Trophoblast cell (in vitro differentiated cells and primary cell): ENCODE data around the gene GRIK4.

ENCODE experiments used
- DNase-seq, 2 donors: peaks; one replicate each; pipeline ENCODE4 v3.0.0-alpha.2; 2016
- H2AFZ ChIP-seq: 2 replicates; pipeline ENCODE4 v1.6.1; 2013; ENCODE audit warnings: low read length, moderate library complexity, mild to moderate bottlenecking; ENCODE audit not compliant: insufficient read depth, poor library complexity
- H2AK5ac ChIP-seq: 2 replicates; pipeline ENCODE4 v1.6.1; 2013; ENCODE audit warnings: mild to moderate bottlenecking, low read length
- H2BK120ac ChIP-seq: 2 replicates; pipeline ENCODE4 v1.6.1; 2013; ENCODE audit warnings: low read length, mild to moderate bottlenecking, moderate library complexity; ENCODE audit not compliant: insufficient read depth, poor library complexity
- H2BK12ac ChIP-seq: 2 replicates; pipeline ENCODE4 v1.6.1; 2013; ENCODE audit warnings: mild to moderate bottlenecking, low read length, moderate library complexity
- H2BK5ac ChIP-seq: 2 replicates; pipeline ENCODE4 v1.6.1; 2013; ENCODE audit warnings: low read length, low read depth, moderate library complexity, mild to moderate bottlenecking; ENCODE audit not compliant: poor library complexity
- H3K14ac ChIP-seq: 2 replicates; pipeline ENCODE4 v1.6.1; 2013; ENCODE audit warnings: mild to moderate bottlenecking, low read length
- H3K18ac ChIP-seq: 2 replicates; pipeline ENCODE4 v1.6.1; 2013; ENCODE audit warnings: mild to moderate bottlenecking, low read length
- H3K23ac ChIP-seq: 2 replicates; pipeline ENCODE4 v1.6.1; 2013; ENCODE audit warnings: low read length
- H3K27ac ChIP-seq: 2 replicates; pipeline ENCODE4 v1.5.1; 2013; ENCODE audit warnings: low read depth, mild to moderate bottlenecking, inconsistent platforms, low read length, moderate library complexity
- H3K27me3 ChIP-seq: 2 replicates; pipeline ENCODE4 v1.6.1; 2013; ENCODE audit warnings: inconsistent platforms, mild to moderate bottlenecking, low read length, moderate library complexity; ENCODE audit not compliant: insufficient read depth
- H3K36me3 ChIP-seq, 2 experiments: 1 replicate in 1 of 2; 2 replicates in 1 of 2; pipeline ENCODE4 v1.6.1; 2013; ENCODE audit warnings: low read length in 2 of 2, mild to moderate bottlenecking in 2 of 2, moderate library complexity in 1 of 2; ENCODE audit not compliant: insufficient read depth in 2 of 2, control insufficient read depth in 1 of 2
- H3K4ac ChIP-seq: 2 replicates; pipeline ENCODE4 v1.6.1; 2013; ENCODE audit warnings: low read depth, mild to moderate bottlenecking, low read length, moderate library complexity
- H3K4me1 ChIP-seq, 2 experiments: 1 replicate in 1 of 2; 2 replicates in 1 of 2; pipeline ENCODE4 v1.6.1; 2013; ENCODE audit warnings: low read length in 2 of 2, mild to moderate bottlenecking in 2 of 2, moderate library complexity in 1 of 2; ENCODE audit not compliant: insufficient read depth in 2 of 2, control insufficient read depth in 1 of 2
- H3K4me2 ChIP-seq: 2 replicates; pipeline ENCODE4 v1.6.1; 2013; ENCODE audit warnings: inconsistent platforms, mild to moderate bottlenecking, low read length, moderate library complexity
- H3K4me3 ChIP-seq: 2 replicates; pipeline ENCODE4 v1.5.1; 2013; ENCODE audit warnings: mild to moderate bottlenecking, low read depth, low read length, inconsistent platforms
- H3K79me1 ChIP-seq: one replicate; pipeline ENCODE4 v1.6.1; 2013; ENCODE audit warnings: low read length
- H3K79me2 ChIP-seq: 2 replicates; pipeline ENCODE4 v1.6.1; 2013; ENCODE audit warnings: low read length, mild to moderate bottlenecking; ENCODE audit not compliant: control insufficient read depth, insufficient read depth, poor library complexity
- H3K9ac ChIP-seq: 2 replicates; pipeline ENCODE4 v1.6.1; 2013; ENCODE audit warnings: mild to moderate bottlenecking, low read length
- H3K9me3 ChIP-seq: 2 replicates; pipeline ENCODE4 v1.6.1; 2013; ENCODE audit warnings: low read depth, mild to moderate bottlenecking, control low read depth, inconsistent platforms, low read length; ENCODE audit not compliant: insufficient read depth
- H4K12ac ChIP-seq: 2 replicates; pipeline ENCODE4 v1.6.1; 2013; ENCODE audit warnings: low read depth, mild to moderate bottlenecking, low read length, moderate library complexity
- H4K8ac ChIP-seq: 2 replicates; pipeline ENCODE4 v1.6.1; 2013; ENCODE audit warnings: low read depth, mild to moderate bottlenecking, low read length, moderate library complexity
- H4K91ac ChIP-seq: one replicate; pipeline ENCODE4 v1.6.1; 2013; ENCODE audit warnings: low read depth, mild to moderate bottlenecking, low read length, moderate library complexity
- WGBS: extraction: QIAGEN DNeasy Blood & Tissue Kit; methylation state at CpG from one replicate; pipeline ENCODE4 v1.1.7; 2013; ENCODE audit warnings: missing lambda C conversion rate; ENCODE audit not compliant: insufficient read length, insufficient coverage; ENCODE audit errors: extremely low coverage; 5-methylcytosine and 5-hydroxymethylcytosine counted together

Gene GRIK4

GRCh38 chr11:120819003-120819402, 307.5 kb downstream of the GRIK4 start:
- no peaks in the 10 kb centered on the region for H3K27me3 ChIP-seq
- no peaks in the 10 kb centered on the region for H3K4me1 ChIP-seq
- no peak overlapping the region for H3K14ac ChIP-seq
- no peaks in the 10 kb centered on the region for H3K79me1 ChIP-seq
- no peak overlapping the region for H4K91ac ChIP-seq
- no CpG with 5 or more reads among the region's 7 CpGs for WGBS
- no peak overlapping the region for H2BK120ac ChIP-seq
- no peak for DNase-seq
- no peak overlapping the region for H3K9ac ChIP-seq
- no peak overlapping the region for H4K8ac ChIP-seq
- no peak overlapping the region for H3K23ac ChIP-seq
- H3K4ac ChIP-seq: no peak overlapping the region
- H3K4me3 ChIP-seq: no peak overlapping the region
- H3K27ac ChIP-seq: no peak overlapping the region
- H3K79me2 ChIP-seq: no peaks in the 10 kb centered on the region
- H2BK12ac ChIP-seq: no peak overlapping the region
- H4K12ac ChIP-seq: no peak overlapping the region
- no peak overlapping the region for H3K18ac ChIP-seq
- H2AK5ac ChIP-seq: no peak overlapping the region
- H2AFZ ChIP-seq: no peak overlapping the region
- no peak overlapping the region for H2BK5ac ChIP-seq
- H3K4me2 ChIP-seq: no peak overlapping the region
- H3K9me3 ChIP-seq: no peaks in the 10 kb centered on the region
- H3K36me3 ChIP-seq: no peaks in the 10 kb centered on the region

DNA sequence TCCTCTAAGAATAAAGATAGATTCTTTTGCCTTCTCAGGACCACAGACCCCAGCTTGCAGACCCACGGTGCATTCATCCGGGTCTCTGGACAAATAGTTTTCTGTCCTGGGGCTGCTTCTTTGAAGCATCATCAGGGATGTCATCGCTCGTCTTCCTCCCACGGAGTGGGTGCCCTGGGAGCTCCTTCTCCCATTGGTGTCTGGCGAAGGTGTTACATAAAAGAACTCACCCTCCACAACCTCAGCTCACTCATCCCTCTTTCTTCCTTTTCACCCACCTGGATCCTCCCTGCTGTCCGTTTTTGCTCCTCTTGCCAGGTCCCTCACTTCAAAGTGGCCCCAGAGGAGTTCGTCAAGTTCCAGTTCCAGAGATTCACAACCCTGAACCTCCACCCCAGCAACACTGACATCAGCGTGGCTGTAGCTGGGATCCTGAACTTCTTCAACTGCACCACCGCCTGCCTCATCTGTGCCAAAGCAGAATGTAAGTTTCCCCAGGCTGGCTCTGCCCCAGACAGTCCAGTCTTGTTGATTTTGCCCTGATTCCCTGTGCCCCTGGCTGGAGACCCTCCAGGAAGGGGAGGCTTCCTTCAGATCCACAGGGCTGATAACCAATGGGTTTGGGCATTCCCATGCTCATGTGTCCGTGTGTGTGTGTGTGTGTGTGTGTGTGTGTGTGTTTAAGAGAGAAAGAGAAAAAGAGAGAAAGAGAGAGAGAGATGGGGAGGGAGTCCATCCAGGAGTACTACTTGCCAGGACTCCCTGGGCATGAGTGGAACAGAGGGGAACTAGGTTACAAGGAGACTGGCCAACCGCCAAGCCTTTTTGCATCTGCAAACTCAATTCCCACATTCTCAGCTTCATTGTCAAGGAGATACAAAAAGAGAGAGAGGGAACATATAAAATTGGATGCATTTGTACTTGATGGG, 308.2 kb downstream of the GRIK4 start:
- no peaks in the 10 kb centered on the region for H3K4me1 ChIP-seq
- H3K9me3 ChIP-seq: no peaks in the 10 kb centered on the region
- no CpG with 5 or more reads among the region's 12 CpGs for WGBS
- no peaks in the 10 kb centered on the region for H3K27me3 ChIP-seq
- no peak overlapping the region for H3K4ac ChIP-seq
- no peaks in the 10 kb centered on the region for H3K79me1 ChIP-seq
- no peak overlapping the region for H2AK5ac ChIP-seq
- H3K36me3 ChIP-seq: no peaks in the 10 kb centered on the region
- no peak overlapping the region for H2AFZ ChIP-seq
- no peak overlapping the region for H3K23ac ChIP-seq
- no peak overlapping the region for H2BK120ac ChIP-seq
- no peak overlapping the region for H4K8ac ChIP-seq
- no peak overlapping the region for H3K4me2 ChIP-seq
- no peak overlapping the region for H2BK12ac ChIP-seq
- no peak overlapping the region for H4K12ac ChIP-seq
- H2BK5ac ChIP-seq: no peak overlapping the region
- H3K9ac ChIP-seq: no peak overlapping the region
- H4K91ac ChIP-seq: no peak overlapping the region
- H3K79me2 ChIP-seq: no peaks in the 10 kb centered on the region
- no peak overlapping the region for H3K27ac ChIP-seq
- H3K4me3 ChIP-seq: no peak overlapping the region
- no peak for DNase-seq
- H3K18ac ChIP-seq: no peak overlapping the region
- no peak overlapping the region for H3K14ac ChIP-seq

DNA sequence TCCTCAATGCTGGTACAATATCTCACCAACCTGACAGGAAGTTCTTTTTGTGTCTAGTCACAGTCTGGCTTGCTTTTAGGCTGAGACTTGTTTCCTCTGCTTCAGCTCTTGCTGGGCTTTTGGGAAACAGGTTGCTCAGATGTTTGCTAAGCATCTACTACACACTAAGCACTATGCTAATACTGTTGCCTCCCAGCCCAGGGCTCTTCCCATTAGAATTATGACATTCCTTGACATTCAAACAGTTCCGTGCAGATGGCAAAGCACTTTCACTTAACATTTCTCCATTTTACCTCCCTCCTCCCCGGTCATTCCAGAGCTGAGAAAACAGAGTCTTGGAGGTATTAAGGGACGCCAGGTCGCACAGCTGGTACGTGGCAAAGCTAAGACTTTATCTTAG, 311.6 kb downstream of the GRIK4 start:
- no CpG with 5 or more reads among the region's 5 CpGs for WGBS
- H3K4me2 ChIP-seq: no peak overlapping the region
- no peak overlapping the region for H2AK5ac ChIP-seq
- H3K27me3 ChIP-seq: no peaks in the 10 kb centered on the region
- no peak overlapping the region for H4K91ac ChIP-seq
- H3K4ac ChIP-seq: no peak overlapping the region
- H3K4me1 ChIP-seq: no peaks in the 10 kb centered on the region
- no peak overlapping the region for H2BK12ac ChIP-seq
- H3K9ac ChIP-seq: peak overlapping the region; percentile 19
- no peaks in the 10 kb centered on the region for H3K79me2 ChIP-seq
- no peak overlapping the region for H3K14ac ChIP-seq
- no peaks in the 10 kb centered on the region for H3K79me1 ChIP-seq
- no peak overlapping the region for H3K27ac ChIP-seq
- no peak overlapping the region for H2BK5ac ChIP-seq
- H3K36me3 ChIP-seq: no peaks in the 10 kb centered on the region
- DNase-seq: no peak
- no peak overlapping the region for H4K8ac ChIP-seq
- no peak overlapping the region for H3K23ac ChIP-seq
- no peak overlapping the region for H3K18ac ChIP-seq
- no peak overlapping the region for H3K4me3 ChIP-seq
- no peak overlapping the region for H2BK120ac ChIP-seq
- H3K9me3 ChIP-seq: peaks cover 2% of the 10 kb centered on the region
- no peak overlapping the region for H4K12ac ChIP-seq
- no peak overlapping the region for H2AFZ ChIP-seq

DNA sequence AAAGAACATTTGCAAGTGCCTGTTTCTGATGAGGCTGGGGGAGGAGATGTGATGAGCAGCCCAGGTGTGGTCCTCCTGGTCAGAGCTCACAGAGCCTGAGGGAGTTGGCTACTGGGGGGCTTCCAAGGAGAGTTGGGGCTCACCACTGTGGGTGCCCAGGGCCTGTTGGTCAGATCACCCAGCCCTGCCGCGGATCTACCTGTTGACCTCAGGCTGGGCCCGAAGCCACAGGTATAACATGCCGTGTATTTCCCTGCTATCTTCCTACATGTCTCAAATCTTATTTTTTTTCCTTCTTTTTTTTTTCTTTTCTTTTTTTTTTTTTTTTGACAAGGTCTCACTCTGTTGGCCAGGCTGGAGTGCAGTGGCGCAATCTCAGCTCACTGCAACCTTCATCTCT, 312.7 kb downstream of the GRIK4 start:
- Histone ChIP-seq H4K8ac (no peak overlapping the region), H2AFZ (no peak overlapping the region), H4K91ac (no peak overlapping the region), H3K4me2 (no peak overlapping the region), H3K14ac (no peak overlapping the region), H2BK12ac (no peak overlapping the region), H3K27me3 (no peaks in the 10 kb centered on the region), H3K79me1 (no peaks in the 10 kb centered on the region), H3K36me3 (no peaks in the 10 kb centered on the region), H2BK5ac (no peak overlapping the region), H3K4me3 (no peak overlapping the region), H4K12ac (no peak overlapping the region), H3K4ac (no peak overlapping the region), H3K9me3 (peaks cover 2% of the 10 kb centered on the region), H3K9ac (no peak overlapping the region), H3K27ac (no peak overlapping the region), H3K79me2 (no peaks in the 10 kb centered on the region), H3K18ac (no peak overlapping the region), H2BK120ac (no peak overlapping the region), H3K23ac (no peak overlapping the region), H3K4me1 (no peaks in the 10 kb centered on the region), H2AK5ac (no peak overlapping the region)
- no CpG with 5 or more reads among the region's 5 CpGs for WGBS
- DNase-seq: no peak
